A673 (cell line): ENCODE measurements around the gene SSH2. TPM values are rescaled to one million over a fixed set of nuclear protein-coding genes. Genes with fewer than 3 reads are reported as not detected.

Experiments used
- BruUV-seq: library from RNA; stranded (reverse); fragments of 400-500 nt; replicated peaks from 2 replicates; lab custom pipeline; 2021; lab: Mats Ljungman, UMichigan
- CTCF ChIA-PET: fragments of 300-600 bp; sonication (Branson Sonifier 250); formaldehyde crosslinking; loops from one replicate; lab custom pipeline; 2022; ENCODE audit warnings: antibody characterized with exemption; lab: Charles Lee
- POLR2A ChIA-PET: fragments of 300-600 bp; sonication (Branson Sonifier 250); formaldehyde crosslinking; loops from one replicate; lab custom pipeline; 2022; ENCODE audit warnings: antibody characterized with exemption; ENCODE audit not compliant: low non-redundant PET; lab: Charles Lee
- DNase-seq: peaks from one replicate; pipeline ENCODE4 v3.0.0-alpha.2; 2015; ENCODE audit warnings: low spot score
- H3K27ac ChIP-seq: fragments of 200-600 bp; sonication (generic); 2 replicates; pipeline ENCODE4 v1.5.1; 2016; ENCODE audit warnings: mixed run types, low read depth, mild to moderate bottlenecking, mixed read lengths, antibody characterized with exemption, low read length; ENCODE audit not compliant: poor library complexity, severe bottlenecking
- H3K27me3 ChIP-seq: fragments of 200-600 bp; sonication (generic); replicated peaks from 2 replicates; pipeline ENCODE4 v1.6.1; 2017; ENCODE audit warnings: mixed run types, low read depth, mild to moderate bottlenecking, mixed read lengths, antibody characterized with exemption, low read length; ENCODE audit not compliant: insufficient read depth, poor library complexity
- H3K36me3 ChIP-seq: fragments of 200-600 bp; sonication (generic); 2 replicates; pipeline ENCODE4 v1.6.1; 2016; ENCODE audit warnings: mixed run types, mild to moderate bottlenecking, mixed read lengths, antibody characterized with exemption, low read length; ENCODE audit not compliant: insufficient read depth, poor library complexity, severe bottlenecking
- H3K4me1 ChIP-seq: fragments of 200-600 bp; sonication (generic); 2 replicates; pipeline ENCODE4 v1.6.1; 2017; ENCODE audit warnings: mixed run types, mild to moderate bottlenecking, mixed read lengths, antibody characterized with exemption, low read length; ENCODE audit not compliant: insufficient read depth, poor library complexity, severe bottlenecking
- H3K4me3 ChIP-seq: fragments of 200-600 bp; sonication (generic); 2 replicates; pipeline ENCODE4 v1.5.1; 2016; ENCODE audit warnings: low read depth, mixed run types, mild to moderate bottlenecking, mixed read lengths, low read length; ENCODE audit not compliant: poor library complexity, severe bottlenecking
- H3K9me3 ChIP-seq: fragments of 200-600 bp; sonication (generic); 2 replicates; pipeline ENCODE4 v1.6.1; 2016; ENCODE audit warnings: mixed run types, low read depth, mild to moderate bottlenecking, mixed read lengths, antibody characterized with exemption, low read length; ENCODE audit not compliant: poor library complexity, severe bottlenecking
- CTCF ChIP-seq: fragments of 300-800, 200-600 bp; sonication (generic); conservative IDR thresholded peaks from 2 replicates; pipeline ENCODE4 v1.5.1; 2017; ENCODE audit warnings: low read depth, mild to moderate bottlenecking, antibody characterized with exemption, low read length, moderate library complexity, mixed read lengths
- EZH2 ChIP-seq: fragments of 200-600 bp; sonication (generic); IDR thresholded peaks from 2 replicates; pipeline ENCODE4 v1.6.1; 2017; ENCODE audit warnings: borderline replicate concordance, low read depth, mild to moderate bottlenecking, mixed read lengths, antibody characterized with exemption, low read length; ENCODE audit not compliant: poor library complexity, severe bottlenecking
- intact Hi-C: fragments of 100-400 bp; cut with micrococcal nuclease; formaldehyde crosslinking; loops from one replicate; pipeline ENCODE4 v1.10.0; 2022; ENCODE audit not compliant: unreplicated experiment
- total RNA-seq: library from RNA; stranded (reverse); gene quantifications from 2 replicates; pipeline ENCODE4 v1.2.3, GENCODE V29; 2021

SSH2 gene
- total RNA-seq, 1 experiment from 2014 or later, result 75.5 TPM

- CTCF ChIA-PET, result no interaction called here
- no peak for TF ChIP-seq CTCF
- no peak for TF ChIP-seq EZH2
- no peak for DNase-seq
- intact Hi-C loops, result no loop called here
- no peak overlapping the region for H3K4me3 ChIP-seq
- no peaks in the 10 kb centered on the region for H3K27me3 ChIP-seq
- POLR2A ChIA-PET, result no interaction called here
- H3K36me3 ChIP-seq, result no peaks in the 10 kb centered on the region
- no TSS peak for BruUV-seq
- H3K9me3 ChIP-seq, result no peaks in the 10 kb centered on the region
- no peak overlapping the region for H3K27ac ChIP-seq
- peaks cover 7% of the 10 kb centered on the region for H3K4me1 ChIP-seq
Measured at GRCh38 chr17:29918016-29918415, 12.0 kb downstream of the SSH2 start.

- no peaks in the 10 kb centered on the region for H3K9me3 ChIP-seq
- H3K4me1 ChIP-seq, result peaks cover 7% of the 10 kb centered on the region
- TF ChIP-seq EZH2 (no peak), CTCF (no peak)
- ChIA-PET POLR2A (no interaction called here), CTCF (no interaction called here)
- no TSS peak for BruUV-seq
- no peak overlapping the region for H3K27ac ChIP-seq
- no peak for DNase-seq
- no peaks in the 10 kb centered on the region for H3K27me3 ChIP-seq
- no peaks in the 10 kb centered on the region for H3K36me3 ChIP-seq
- no peak overlapping the region for H3K4me3 ChIP-seq
- intact Hi-C loops, result no loop called here
Measured at GRCh38 chr17:29914819-29915537, 15.1 kb downstream of the SSH2 start.

- no peak overlapping the region for H3K4me3 ChIP-seq
- TF ChIP-seq CTCF, result no peak
- TF ChIP-seq EZH2, result no peak
- POLR2A ChIA-PET, result no interaction called here
- no peaks in the 10 kb centered on the region for H3K9me3 ChIP-seq
- H3K27ac ChIP-seq, result no peak overlapping the region
- peaks cover 7% of the 10 kb centered on the region for H3K4me1 ChIP-seq
- H3K36me3 ChIP-seq, result no peaks in the 10 kb centered on the region
- no TSS peak for BruUV-seq
- intact Hi-C loops, result no loop called here
- H3K27me3 ChIP-seq, result no peaks in the 10 kb centered on the region
- DNase-seq, result no peak
- CTCF ChIA-PET, result no interaction called here
Measured at GRCh38 chr17:29911641-29912177, 18.3 kb downstream of the SSH2 start.
